H1 (cell line): ENCODE results near the gene AFAP1L2. TPM values are rescaled to one million over a fixed set of nuclear protein-coding genes. Genes with fewer than 3 reads are reported as not detected.

Source experiments
- CHD1 ChIP-seq: IDR thresholded peaks from 2 replicates; pipeline ENCODE4 v1.6.1; 2012; ENCODE audit warnings: low read depth, low read length, improper control_type of control experiment
- FOSL1 ChIP-seq: IDR thresholded peaks from 2 replicates; pipeline ENCODE4 v1.6.1; 2011; ENCODE audit warnings: mild to moderate bottlenecking, low read depth, low read length, moderate library complexity; ENCODE audit not compliant: insufficient read depth
- PHF8 ChIP-seq: fragments of 200-600 bp; sonication (generic); conservative IDR thresholded peaks from 2 replicates; pipeline ENCODE4 v1.7.1; 2012; ENCODE audit warnings: low read depth, mild to moderate bottlenecking, inconsistent platforms, low read length, moderate library complexity
- polyA plus RNA-seq, 7 experiments: library from polyadenylated mRNA; depleted of rRNA in 3 of 7; stranded (reverse) in 5 of 7; unstranded in 2 of 7; fragments of >200 nt in 5 of 7; fragments of 200-250 nt in 2 of 7; gene quantifications; 1 replicate in 5 of 7; 2 replicates in 1 of 7; 4 replicates in 1 of 7; pipeline versions ENCODE4 v1.2.1 to v1.2.3, GENCODE V29; 2011 to 2013; ENCODE audit warnings: missing spikeins in 2 of 7, mixed read lengths in 2 of 7
- total RNA-seq: library from RNA; stranded (reverse); fragmentation: NEBNext Ultra II Directional; extraction: Animal tissue kit (Norgen Biotek cat#: 25700); gene quantifications from 2 replicates; pipeline ENCODE4 v1.2.1, GENCODE V29; 2021

Gene AFAP1L2
- total and polyA plus RNA-seq, 2 of the 8 experiments (the other 6 are each of a cell fraction or from before 2014, with no cell fraction given): 3.9 to 6.4 TPM

GRCh38 chr10:114290038-114290437, 114.3 kb downstream of the AFAP1L2 start (continued):
- TF ChIP-seq FOSL1 (no peak), CHD1 (no peak), PHF8 (no peak)
